GM18909 (cell line): ENCODE measurements around the gene OPRD1.
"Not testable (repeated sequence)": the region's sequence is repeated elsewhere in the genome, so short reads cannot be mapped to it uniquely, and the experiment has no call there.

ENCODE experiments used
- ATAC-seq: cut with Tn5 transposase; IDR thresholded peaks from one replicate; pipeline ENCODE4 v1.9.1; 2021; ENCODE audit warnings: mild to moderate bottlenecking; ENCODE audit not compliant: unreplicated experiment, poor library complexity

The OPRD1 gene

GRCh38 chr1:28875134-28875533, 63.2 kb downstream of the OPRD1 start:
- not testable (repeated sequence) for ATAC-seq

DNA sequence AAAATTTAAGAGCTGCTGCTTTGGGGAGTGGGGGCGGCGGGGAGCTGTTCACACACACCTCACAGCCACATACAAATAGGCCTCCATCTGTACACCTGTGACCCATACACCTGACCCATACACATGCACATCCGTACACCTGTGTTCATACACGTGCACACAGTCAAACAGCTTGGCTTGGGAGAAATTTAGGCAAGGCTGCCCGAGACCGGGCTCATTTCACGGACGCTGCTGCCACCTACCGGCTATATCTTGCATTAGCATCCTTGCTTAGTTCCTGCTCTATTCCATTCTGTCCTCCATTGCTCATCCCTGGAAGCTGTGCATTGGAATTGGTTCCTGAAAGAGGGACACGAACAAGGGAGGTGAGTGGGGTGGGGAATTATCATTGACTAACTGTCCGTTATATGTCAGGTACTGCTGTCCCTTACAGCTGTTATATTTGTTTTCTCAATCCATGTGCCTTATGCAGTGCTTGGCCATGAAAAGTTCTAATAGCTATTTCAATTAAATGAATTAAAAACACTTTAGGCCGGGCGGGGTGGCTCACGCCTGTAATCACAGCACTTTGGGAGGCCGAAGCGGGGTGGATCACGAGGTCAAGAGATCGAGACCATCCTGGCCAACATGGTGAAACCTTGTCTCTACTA, 65.3 kb downstream of the OPRD1 start:
- no peak for ATAC-seq

DNA sequence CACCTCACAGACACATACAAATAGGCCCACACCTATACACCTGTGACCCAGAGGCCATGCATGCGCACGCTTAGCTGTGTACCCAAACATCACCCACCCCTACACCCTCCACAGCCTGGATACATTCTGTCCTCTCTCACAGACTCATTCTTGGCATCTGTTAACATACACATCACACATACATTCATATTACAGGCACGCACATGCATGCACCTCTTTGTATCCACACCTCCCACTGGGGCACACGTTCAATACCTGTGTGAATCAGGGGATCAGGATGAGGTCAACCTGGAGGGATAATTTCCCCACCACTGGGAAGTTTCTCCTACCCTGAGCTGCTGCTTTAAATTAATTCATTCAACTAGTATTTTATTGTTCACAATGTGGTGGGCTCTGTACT, 66.8 kb downstream of the OPRD1 start:
- no peak for ATAC-seq

DNA sequence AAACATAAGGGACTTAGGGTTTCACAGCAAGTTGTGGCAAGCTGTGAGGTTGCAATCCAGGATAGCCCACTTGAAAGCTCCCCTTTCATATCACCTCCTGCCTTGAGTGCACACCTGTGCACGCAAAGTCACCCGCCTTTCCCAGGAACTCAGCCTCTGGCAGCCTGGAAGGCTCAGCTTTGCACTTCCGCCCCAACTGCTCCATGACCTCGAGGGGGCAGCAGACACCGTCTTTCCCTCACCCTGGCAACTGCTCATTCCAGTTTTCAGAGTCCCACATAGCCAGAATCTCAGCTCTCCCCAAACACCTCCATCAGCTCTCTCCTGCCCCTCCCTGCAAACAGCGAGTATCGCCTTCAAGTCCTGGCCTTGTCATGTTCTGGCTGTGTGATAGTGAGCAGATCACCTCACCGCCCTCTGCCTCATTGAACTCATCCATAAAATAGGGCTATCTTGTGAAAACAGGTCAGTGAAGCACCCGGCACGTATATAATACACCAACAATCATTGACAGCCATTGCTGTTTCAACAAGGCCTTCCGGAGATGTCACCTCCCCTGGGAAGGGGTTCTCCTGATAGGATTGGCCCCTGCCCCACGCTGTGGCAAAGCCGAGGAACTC, 70.1 kb downstream of the OPRD1 start:
- ATAC-seq, result no peak

- ATAC-seq, result no peak
Measured at GRCh38 chr1:28883242-28883616, 71.3 kb downstream of the OPRD1 start.

DNA sequence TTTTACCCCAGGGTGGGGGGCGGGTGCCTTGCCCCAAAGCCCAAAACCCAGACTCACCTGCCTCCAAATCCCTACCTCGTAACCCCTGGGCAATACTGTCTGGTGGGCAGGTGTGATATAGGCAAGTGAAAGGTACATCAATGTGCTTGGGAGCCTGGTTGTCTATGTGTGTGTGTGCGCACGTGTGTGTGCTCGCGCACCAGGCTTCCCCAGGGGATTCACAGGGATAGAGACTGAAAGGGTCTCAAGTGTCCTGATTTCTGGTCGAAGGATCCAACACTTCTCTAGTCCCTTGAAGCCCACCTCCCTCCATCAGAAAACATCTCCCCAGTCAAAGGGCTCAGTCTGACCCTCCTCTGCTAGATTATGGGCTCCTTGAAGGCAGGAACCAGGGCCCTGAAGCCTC, 73.5 kb downstream of the OPRD1 start:
- ATAC-seq, result no peak

DNA sequence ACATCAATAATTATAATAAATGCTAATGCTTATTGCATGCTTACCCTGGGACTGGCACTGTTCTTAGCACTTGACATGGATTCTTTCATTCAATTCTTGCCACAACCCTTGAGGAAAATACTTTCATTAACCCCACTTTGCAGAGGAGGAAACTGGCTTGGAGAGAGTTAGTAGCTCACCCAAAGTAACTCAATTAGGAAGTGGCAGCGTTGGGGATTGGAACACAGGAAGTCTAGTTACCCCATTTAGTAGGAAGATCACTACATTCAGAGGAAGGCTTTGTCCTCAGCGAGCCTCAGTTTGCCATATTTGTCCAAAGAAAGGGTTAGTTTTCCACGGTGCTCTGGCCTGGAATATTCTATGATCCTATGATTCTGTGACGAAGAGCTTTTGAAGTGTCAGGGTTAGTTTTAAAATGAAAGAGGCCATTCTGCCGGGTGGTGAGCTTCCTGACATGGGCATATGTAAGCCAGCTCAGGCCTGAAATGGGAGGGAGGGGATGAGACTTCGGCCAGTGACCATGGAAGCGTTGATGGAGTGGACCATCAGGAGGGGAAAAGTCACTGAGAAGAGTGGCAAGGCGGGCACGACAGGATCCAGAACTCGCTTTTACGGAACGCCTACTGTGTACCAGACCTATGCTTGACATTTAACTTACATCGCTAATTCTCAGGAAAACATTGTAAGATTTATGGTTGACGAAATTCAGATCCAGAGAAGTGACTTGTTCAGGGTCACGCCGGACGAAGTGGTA, 74.2 kb downstream of the OPRD1 start:
- no peak for ATAC-seq

- peak; percentile 55 for ATAC-seq
Measured at GRCh38 chr1:28886731-28887418, 74.9 kb downstream of the OPRD1 start.

GRCh38 chr1:28887419-28887834, 75.5 kb downstream of the OPRD1 start:
- peak; percentile 28 for ATAC-seq

GRCh38 chr1:28887835-28888682, 76.1 kb downstream of the OPRD1 start:
- ATAC-seq, result no peak

- ATAC-seq, result no peak
Measured at GRCh38 chr1:28888915-28889314, 76.9 kb downstream of the OPRD1 start.

GRCh38 chr1:28889357-28889756, 77.4 kb downstream of the OPRD1 start:
- no peak for ATAC-seq

- no peak for ATAC-seq
Measured at GRCh38 chr1:28890435-28890834, 78.5 kb downstream of the OPRD1 start.

DNA sequence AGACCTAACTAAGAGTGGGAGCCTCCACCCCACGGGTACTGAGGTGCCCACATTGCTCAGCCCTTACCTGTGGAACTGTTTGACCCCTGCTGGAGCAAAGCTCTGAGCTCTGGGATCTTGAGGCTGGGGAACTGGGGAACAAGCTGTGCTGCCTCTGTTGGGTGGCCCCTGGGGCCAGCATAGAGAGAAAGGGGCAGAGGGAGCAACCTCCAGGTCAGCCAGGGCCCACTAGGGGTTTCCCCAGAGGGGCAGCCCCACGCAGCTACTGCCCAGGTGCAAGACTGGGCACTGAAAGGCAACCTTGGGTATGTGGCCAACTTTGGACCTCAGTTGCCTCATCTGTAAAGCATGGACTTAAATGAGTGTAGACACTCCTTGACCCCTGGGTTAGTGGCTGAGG, 78.9 kb downstream of the OPRD1 start:
- ATAC-seq, result no peak

- ATAC-seq, result no peak
Measured at GRCh38 chr1:28891256-28891655, 79.3 kb downstream of the OPRD1 start.

DNA sequence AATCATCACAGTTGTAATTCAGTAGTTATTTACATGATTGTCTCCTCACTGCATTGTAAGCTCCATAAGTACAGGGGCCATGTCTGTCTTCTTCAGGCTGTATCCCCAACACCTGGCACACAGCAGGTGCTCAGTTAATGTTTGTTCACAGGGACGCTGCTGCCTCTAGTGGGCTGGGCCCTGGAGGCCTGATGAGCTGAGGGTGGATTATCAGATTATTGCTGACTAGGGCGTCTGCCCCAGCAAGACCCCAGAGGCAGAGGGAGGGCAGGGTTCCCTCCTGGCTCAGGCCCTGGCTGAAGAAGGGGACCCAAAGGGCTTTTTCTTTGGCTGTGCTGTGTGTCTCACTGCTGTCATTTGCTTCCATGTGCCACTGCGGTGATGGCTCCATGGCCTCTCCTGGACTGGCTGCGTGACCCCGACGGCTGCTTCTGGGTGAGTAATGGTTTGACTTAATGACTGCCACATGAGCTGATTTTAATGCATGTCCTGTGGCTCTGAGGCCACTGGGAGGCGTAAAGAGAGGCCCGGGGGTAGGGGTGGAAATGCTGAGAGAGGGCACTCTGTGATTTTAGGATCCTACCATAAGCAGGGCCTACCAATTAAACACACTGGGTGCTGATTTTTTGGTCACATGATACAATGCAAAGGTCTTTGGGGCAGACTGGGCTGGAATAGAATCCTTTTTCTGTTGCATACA, 81.6 kb downstream of the OPRD1 start:
- no peak for ATAC-seq

- ATAC-seq, result no peak
Measured at GRCh38 chr1:28894785-28895184, 82.8 kb downstream of the OPRD1 start.

DNA sequence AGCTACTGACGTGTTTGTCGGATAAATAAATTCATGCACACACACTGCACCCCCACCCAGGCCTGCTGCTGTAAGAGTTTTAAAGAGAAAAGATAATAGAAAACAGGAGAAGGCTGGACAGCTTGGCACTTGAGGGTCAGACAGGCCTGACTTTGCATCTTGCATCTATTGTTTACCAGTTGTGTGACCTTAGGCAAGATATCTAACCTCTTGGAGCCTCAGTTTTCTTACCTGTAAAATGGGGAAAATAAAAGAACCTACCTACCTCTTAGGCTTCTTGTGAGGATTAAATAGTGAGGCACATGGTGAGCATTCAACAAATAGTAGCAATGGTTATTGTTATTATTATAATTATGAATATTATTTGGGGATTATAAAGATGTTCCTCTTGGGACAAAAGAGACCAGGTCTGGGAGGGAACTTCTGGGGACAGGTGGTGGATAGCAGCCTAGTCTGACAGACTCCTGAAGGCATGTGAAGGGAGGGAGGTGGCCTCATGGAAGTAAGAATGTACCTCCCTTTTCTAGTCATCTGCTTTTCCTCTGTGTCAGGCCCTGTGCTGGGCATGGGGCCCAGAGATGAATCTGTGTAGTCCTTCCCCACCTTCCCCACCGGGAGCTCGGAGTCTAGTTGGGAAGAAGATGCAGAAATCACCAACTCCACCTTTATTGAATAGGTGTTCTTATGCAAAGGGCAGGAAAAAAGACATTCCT, 84.1 kb downstream of the OPRD1 start:
- ATAC-seq, result no peak

- ATAC-seq, result no peak
Measured at GRCh38 chr1:28896609-28896986, 84.6 kb downstream of the OPRD1 start.
